ENCODE data around the gene RPRML.
"Not testable (repeated sequence)": the region's sequence is repeated elsewhere in the genome, so short reads cannot be mapped to it uniquely, and the experiment has no call there.

The RPRML gene

DNA sequence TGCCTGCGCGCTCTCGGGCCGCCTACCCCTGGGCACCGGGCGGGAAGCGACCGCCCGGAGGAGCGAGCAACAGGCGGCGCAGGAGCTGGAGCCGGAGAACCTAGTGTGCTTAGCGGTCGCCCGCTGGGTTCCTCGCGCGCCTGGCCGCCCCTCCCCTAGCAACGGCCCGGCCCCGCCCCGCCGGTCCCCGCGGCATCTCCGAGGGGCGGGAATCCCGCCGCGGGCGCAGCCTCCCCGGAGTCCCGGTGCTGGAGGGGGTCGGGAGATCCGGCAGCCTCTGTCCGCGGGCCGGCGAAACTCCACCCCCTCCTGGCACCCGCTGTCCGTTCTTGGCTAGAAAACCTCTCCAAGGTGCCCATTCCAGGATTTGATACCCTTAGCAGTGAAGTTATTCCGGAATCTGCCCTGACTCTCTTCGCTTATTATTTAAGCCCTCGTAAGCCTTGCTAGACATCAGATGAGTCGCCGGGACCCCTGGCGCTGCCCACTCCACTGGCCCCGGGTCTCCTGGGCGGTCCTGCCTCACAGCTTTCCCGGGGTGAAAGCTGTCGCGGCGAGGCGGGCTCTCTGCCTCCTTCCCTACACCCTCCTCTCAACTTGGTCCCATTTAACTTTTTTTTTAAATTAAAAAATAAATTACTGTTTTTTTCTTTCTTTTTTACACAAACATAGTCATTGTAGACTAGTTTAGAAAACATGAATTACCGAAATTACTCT lies at the start of gene RPRML:
TSS of gene RPRML (minus strand) at position 107 of the 717 bp plus-strand sequence. CDS start 246 bp downstream, outside the sequence.
- DNase-seq = no peak

DNA sequence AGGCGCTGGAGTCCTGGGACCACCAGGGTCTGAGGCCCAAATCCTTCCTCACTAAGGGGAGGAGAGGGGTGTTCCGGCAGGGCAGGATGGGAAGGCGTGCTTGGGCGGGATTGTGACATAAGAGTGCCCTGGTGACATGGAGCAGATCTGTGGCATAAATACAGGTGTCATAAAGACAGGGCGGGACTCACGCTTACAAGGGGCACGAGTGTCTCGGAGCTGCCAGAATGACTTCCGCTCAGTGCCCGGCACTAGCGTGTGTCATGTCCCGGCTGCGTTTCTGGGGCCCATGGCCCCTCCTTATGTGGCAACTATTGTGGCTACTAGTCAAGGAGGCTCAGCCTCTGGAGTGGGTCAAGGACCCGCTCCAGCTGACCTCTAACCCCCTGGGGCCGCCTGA lies 37.9 kb upstream of the RPRML start:
- DNase-seq = not testable (repeated sequence)

DNA sequence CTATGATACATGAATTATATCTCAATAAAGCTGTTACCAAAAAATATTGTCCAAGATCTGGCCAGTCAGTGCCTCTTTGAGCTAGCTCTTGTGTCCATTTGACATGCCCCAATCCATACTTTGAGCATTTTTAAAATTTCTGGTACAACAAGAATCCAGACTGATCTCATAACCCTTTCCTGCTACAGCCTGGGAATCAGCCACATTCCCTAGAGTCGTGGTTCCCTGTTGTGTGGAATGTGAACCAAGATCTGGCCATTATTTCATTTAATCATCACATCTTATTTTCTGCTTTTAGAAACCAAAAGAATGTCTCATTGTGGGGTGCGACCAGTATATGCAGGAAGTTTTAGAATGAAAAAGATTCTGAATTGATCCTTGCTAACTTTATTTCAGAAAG lies 34.3 kb upstream of the RPRML start:
- no peak for DNase-seq

DNA sequence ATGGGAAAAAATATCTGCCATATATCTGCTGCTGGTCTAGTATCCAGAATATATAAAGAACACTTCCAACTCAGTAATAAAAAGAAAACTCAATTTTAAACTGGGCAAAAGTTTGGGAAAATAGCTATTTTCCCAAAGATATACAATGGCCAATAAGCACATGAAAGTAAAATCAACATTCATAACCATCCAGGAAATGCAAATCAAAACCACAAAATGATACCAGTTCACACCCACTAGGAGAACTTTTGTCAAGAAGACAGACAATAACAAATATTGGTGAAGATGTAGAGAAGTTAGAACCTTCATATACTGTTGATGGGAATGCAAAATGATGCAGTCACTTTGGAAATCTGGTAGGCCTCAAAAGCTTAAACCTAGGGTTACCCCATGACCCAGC lies 33.4 kb upstream of the RPRML start:
- no peak for DNase-seq

DNA sequence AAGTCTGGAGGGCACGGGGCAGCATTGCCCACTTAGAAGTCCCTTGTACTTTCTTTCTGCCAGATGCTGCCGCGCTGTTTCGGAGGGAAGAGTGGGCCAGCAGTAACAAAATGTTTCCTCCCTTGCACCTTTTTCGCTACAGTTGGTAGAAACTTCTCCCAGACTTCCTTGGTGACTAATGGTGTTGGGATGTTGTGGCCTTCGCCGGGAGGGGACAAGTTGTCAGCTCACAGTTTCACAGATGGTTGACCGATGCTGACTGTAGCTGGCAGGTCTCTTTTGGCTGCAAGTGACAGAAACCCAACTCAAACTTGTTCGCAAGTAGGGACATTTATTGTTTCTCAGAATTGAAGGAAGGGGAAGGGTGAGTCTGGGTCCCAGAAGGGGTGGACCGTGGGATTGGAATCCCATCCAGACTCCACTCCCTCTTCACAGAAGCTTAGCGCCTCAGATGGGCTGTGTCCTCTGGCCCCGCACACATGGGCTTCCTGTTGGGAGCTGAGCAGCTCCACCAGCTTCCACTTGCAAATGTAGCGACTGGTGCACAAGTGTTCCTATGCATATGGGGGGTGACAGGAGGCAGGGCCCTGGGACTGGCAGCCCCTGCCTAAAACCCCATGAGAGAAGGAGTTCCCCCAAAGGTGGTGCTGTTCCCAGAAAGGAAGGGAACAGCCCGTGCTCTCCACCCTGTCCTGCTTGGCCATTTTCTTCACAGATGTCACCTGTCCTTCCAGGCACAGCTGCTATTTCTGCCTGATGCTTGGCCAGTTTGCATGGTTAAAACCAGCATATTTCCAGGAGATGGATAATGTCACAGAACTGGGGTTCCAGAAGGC lies 30.9 kb upstream of the RPRML start:
- DNase-seq = no peak

DNA sequence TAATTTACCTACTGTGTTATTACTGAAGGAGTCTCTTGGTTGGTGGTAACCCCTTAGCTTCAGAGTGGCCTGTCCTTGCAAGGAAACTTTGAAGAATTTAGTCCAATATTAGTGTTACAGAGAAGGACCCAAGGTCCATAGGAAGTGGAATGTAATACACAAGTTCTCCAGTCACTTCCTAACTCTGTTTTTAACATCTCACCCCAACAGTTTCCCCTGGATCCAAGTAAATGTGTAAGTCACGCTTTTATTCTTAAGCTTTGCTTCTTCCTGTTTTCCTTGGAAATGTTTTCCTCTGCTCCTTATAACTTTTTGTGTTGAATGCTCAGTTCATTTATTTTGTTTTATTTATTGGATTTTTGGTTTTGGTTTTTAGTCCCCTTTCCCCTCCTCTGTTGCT lies 25.9 kb upstream of the RPRML start:
- no peak for DNase-seq

DNA sequence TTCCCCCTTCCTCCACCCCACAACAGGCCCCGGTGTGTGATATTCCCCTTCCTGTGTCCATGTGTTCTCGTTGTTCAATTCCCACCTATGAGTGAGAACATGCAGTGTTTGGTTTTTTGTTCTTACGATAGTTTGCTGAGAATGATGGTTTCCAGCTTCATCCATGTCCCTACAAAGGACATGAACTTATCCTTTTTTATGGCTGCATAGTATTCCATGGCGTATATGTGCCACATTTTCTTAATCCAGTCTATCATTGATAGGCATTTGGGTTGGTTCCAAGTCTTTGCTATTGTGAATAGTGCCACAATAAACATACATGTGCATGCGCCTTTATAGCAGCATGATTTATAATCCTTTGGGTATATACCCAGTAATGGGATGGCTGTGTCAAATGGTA lies 24.8 kb upstream of the RPRML start:
- DNase-seq = not testable (repeated sequence)

DNA sequence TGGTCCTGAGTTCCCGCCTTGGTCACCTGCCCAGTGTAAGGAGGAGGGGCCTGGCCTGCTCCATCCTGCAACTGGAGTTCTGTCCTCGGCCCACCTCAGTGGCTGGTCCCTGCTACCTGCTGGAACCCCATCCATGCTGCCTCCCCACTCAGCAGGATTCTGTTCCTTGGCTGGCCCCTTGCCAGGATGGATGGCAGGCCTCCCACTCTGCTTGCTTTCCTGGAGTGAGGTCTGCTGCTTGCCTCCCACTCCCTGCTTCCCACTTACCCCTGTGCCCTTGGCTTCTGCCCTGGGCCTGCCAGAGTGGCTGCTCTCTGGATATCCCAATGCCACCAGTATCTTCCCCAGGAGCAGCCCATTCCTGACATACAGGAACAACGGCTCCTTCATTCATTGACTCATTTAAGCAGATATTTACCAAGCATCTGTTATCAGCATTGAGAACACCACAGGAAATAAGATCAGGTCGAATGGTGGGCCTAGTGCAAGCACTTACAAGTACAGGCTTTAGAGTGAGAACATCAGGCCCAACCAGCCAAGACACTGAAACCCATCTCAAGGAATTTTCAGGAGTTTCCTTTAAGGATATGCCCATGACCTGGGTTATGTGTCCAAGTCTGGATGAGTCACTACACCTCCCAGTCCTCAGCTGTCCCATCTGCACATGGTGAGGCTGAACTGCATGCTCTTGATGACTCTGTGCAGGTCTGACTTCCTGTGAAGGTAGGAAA lies 17.0 kb upstream of the RPRML start:
- DNase-seq = no peak

DNA sequence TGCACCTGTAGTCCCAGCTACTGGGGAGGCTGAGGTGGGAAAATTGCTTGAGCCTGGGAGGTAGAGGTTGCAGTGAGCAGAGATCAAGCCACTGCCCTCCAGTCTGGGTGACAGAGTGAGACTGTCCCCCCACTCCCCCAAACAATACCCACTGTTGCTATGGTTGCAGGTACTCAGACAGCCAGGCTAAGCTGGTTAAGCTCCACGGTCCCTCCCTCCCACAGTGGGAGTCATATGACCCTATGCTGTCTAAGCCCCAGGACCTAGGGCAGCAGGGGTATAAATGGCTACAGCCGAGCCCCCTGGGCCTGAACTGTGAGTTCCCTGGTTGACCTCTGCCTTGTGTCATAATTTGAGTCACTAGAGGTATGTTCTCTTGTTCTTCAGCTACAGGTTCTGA lies 15.9 kb upstream of the RPRML start:
- DNase-seq = no peak

DNA sequence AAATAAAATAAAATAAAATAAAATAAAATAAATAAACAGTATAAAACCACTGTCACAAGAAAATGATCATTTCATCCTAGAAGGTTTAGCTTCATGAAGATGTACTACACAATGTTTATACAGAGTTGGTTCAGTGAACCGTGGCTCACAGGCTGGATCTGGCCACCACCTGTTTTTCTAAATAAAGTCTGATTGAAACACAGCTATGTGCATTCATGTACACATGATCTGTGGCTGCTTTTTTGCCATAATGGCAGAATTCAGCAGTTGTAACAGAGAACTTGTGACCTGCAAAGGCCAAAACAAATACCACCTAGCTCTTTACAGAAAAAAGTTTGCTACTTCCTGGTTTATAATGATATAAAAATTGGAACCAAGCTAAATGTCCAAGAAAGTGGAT lies 12.6 kb upstream of the RPRML start:
- no peak for DNase-seq

DNA sequence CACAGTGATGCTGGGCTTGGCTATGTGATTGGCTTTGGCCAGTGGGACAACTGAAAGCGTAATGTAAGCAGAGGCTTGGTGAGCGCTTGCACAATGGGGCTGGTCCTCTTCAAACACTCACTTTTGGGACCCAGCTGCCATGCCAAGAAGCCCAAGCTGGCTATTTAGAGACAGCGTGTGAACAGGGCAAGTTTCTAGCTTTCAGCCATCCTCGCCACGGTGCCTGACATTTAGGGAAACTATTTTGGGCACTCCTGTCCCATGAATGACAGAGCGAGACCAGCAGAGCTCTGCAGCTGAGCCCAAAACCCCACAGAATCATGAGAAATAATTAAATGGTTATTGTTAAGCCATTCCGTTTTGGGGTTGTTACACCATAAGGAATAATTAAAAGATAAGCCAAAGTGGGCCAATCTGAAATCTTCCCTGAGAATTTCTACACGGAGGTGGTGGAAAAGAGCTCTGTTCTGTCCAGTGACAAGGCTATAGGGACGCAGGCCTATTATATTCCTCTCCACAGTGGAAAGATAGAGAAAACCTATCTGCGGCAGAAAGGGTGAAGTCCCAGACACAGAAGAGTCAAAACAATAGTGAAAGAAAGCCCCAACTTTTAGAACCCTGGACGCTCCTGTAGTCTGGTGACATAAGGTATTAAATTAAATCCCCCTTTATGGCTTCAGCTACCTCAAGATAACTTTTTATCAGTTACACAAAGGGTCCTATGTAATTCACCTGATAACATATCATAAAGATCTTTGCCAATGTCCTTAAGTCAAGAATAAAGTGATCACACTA lies 10.8 kb upstream of the RPRML start:
- no peak for DNase-seq

DNA sequence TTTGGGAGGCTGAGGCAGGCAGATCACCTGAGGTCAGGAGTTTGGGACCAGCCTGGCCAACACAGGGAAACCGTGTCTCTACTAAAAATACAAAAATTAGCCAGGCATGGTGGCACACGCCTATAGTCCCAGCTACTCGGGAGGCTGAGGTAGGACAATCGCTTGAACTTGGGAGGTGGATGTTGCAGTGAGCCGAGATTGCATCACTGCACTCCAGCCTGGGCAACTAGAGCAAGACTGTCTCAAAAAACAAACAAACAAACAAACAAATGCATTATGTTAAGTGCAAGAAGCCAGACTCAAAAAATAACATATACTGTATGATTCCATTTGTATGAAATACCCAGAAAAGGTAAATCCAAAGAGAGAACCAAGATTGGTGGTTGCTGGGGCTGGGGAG lies 8.9 kb upstream of the RPRML start:
- DNase-seq = not testable (repeated sequence)

DNA sequence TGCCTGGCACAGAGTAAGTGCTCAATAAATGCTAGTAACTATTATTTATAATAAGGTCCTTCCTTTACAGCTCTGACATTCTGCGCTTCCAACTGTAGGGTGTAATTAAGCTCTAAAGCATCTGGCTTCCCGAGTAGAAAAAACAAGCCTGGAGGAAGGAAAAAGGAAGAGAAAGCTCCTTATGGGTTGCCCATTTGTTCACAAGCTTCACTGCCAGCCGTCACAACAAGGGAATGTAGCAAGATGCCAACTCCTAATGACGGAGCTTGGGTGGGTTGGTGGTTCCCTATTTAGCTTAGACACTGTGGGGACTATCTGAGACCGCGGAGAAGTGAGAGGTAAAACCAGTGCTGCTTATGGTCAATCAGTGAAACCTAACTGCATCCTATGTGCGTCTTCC lies 7.3 kb upstream of the RPRML start:
- DNase-seq = no peak

DNA sequence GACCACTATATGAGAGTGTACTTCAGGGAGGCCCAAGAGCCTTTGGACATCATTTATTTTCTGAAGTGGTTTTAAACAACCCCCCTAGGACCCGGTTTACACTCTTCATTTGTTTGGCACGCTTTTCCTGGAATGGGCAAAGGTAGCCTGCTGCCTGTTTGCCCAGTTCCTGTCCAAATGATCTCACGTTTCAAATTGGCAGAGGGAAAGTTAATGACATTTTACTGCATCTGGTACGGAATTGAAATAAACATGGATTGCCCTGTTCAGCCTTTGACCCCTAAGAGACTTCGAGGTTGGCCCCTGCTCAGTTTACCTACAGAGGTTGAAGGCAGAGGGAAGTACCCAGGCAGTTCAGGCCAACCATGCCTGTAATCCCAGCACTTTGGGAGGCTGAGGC lies 5.8 kb upstream of the RPRML start:
- no peak for DNase-seq

DNA sequence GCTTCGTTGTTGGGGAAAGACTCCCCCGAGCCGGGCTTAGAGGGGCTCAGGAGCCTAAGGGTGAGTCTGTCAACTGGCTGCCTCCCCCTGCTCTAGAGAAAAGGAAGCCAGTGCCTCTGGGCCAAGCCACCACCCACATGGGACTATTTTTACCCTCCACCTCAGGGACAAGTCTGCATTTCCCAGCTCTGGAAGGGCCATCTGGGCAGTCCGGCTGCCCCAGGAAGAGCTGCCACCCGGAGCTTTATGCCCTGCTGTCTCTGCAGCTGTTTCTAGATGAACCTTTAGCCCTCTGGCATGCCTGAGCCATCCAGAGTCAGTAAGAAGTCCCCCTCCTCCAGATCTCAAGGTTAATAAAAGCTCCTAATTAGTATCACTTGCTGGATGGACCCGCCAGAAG lies 5.3 kb upstream of the RPRML start:
- no peak for DNase-seq

DNA sequence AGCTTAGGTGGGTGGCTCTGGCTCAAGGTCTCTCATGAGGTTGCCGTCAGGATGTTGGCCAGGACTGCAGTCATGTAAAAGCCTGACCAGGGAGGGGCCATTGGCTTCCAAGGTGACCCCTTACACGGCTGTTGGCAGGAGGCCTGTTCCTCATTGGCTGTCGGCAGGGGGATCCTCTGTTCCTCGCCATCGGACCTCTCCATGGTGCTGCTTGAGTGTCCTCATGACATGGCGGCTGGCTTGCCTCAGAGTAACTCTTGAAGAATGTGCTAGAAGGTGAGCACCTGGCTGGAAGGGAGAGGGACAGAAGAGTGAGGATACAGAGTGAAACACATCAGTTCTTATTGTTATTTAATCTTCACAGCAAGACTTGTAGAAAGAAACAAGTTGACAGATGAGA lies 4.7 kb upstream of the RPRML start:
- DNase-seq = no peak

DNA sequence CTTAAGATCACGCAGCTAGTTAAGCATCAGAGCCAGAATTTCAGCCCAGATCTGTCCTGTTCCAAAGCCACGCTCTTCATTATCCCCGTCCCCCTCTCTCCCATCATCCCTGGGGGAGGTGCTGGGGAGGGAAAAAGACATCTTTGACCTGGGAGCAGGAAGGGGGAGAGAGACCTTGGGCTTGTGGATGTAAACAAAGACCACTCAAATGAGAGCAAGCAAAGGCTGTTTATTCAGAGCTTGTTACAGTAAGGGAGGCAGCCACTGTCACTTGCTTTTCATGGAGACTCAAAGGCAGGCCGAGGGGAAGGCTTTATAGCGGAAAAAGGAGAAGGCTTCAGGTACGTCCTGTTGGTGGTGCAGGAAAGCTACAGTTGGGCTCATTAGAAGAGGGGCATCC lies 3.5 kb upstream of the RPRML start:
- no peak for DNase-seq

DNA sequence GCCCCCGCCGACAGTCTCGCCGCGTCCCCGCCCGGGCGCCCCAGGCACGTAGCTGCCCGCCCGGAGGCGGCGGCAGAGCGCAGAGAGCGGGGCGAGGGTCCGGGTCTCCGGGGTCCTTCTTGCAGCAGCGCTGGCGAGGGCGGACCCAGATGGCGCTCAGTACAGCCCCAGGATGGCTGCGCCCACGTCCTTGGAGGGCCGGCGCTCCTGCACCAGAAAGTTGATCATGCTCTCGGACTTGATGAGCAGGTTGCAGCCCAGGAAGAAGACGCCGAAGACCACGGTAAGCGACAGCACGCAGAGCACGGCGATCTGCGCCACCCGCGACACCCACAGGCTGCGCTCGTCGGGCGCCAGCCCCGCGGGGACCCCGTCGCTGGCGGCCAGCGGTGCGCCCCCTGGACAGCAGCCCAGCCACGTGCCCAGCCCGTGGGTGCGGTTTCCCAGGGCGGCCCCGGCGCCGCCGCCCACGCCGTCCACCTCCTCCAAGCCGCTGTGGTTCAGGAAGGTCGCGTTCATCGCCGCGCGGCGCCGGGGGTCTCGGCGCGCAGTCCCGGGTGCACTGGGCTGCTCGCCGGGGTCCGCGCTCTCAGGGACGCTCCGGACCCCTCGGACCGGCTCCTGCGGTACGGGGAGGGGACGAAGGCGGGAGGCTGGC lies 435 bp downstream of the RPRML start:
- no peak for DNase-seq

DNA sequence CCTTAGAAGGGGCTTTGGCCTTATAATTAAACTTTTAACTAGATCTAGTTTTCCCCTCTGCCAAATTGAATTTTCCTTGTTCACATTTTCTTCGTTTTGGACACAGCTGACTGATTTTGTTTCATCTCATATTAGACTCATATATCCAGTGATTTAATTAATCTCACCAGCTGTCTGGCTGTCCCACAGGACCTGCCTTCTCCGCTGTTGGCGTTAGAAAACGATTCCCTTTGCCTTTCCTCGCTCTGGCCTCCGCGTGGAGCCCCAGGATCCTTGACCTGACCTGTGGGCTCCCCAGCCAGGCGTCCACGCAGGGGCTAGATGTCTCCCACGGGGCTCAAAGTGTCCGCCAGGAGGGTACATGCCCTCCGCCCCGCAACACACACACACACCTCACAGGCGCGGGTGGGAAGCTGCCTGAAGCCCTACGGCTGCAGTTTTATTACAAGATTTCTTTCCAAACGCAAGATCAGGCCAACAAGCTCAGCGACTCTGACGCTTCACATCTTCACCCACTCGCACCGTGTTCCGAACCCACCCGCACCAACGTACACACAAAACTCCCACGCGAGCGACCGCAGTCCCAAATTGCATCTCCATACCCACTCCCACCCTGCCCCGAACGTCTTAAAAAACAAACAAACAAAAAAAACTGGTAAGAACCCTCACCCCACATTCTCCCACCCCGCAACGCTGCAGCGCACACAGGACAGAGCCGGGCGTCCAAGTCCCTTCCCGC lies 1.1 kb downstream of the RPRML start:
- DNase-seq = no peak

DNA sequence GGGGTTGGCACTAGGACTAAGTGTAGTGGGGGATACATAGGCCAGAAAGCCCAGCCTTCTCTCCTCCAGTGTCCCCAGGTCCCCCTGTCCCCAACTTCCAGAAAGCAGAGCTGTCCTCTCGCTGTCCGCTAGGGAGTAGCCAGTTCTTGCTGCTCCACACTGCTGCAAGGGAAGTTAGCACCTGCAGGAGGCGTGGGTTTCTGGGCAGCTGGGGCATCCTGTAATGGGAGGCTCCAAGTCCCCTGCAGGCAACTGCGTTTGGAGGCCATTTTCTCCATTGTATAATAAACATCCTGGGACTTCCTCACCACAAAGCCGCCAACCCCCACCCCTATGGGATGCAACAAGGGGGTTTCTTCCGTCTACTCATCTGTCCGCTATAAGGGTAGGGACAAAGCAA lies 1.7 kb downstream of the RPRML start:
- DNase-seq = no peak

DNA sequence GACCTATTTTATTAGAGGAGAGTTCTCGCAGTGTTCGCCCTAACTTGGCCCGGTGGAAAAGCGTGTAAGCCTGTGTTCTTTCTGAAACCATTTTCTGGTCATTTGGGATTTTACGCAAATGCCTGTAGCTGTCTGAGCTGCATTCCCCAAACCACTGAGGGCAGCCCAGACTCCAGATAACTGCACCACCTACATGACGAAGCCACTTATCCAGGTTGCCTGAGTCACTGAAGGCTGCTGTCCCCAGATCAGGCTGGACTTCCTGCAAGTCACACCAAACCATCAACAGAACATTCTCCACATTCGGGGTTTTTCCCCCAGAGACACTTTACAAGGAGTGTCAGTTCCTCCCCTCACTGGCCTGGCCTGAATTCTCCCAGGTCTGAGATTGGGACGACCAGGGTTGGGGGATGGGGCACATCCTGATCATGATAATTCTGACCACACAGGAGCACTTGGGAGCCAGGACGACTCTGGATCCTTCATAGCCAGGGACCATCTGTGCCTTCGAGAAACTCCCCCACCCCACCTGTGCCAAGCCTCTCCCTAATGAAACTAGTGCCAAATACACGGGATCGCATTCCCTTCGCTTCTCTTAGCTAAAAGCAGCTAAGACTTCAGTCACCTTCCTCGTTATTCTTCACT lies 2.3 kb downstream of the RPRML start:
- no peak for DNase-seq

All from midbrain (tissue), 1 donor.